T47D (cell line): ENCODE measurements around the gene KMO.

Source experiments
- DNase-seq, 2 experiments: peaks; one replicate each; pipeline versions ENCODE4 v3.0.0 to v3.0.0-alpha.2; 2011 to 2012; ENCODE audit warnings: low read depth in 1 of 2, low spot score in 1 of 2
- JUND ChIP-seq: IDR thresholded peaks from 2 replicates; pipeline ENCODE4 v1.6.1; 2012; ENCODE audit warnings: low read depth
- in situ Hi-C: cut with HindIII; loops from 2 replicates; pipeline ENCODE4 v1.10.0; 2016; ENCODE audit warnings: low sequenced_read_pairs, low pct_unique_long_range_greater_than_20kb

The KMO gene

DNA sequence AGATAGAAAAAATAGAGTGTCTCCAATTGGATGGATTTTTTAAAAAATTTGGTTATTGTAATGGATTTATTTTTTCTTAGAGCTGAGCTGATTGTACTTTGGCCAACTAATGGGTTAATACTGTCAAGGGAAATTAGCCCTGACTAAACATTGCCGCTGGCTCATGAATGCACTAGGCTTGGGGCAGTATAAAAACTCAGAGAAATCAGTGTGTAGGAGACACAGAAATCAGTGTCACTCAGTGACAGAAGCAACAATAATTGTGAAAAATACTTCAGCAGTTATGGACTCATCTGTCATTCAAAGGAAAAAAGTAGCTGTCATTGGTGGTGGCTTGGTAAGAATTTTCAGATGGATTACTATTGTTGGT, at the start of gene KMO:
Gene KMO, plus strand, starts transcription at position 217 of the 370 bp plus-strand sequence. Its CDS starts 67 bp downstream, at position 284.
- no peak for TF ChIP-seq JUND
- in situ Hi-C loops: no loop called here
- DNase-seq: peak in 1 of 2 experiments; percentile 47

DNA sequence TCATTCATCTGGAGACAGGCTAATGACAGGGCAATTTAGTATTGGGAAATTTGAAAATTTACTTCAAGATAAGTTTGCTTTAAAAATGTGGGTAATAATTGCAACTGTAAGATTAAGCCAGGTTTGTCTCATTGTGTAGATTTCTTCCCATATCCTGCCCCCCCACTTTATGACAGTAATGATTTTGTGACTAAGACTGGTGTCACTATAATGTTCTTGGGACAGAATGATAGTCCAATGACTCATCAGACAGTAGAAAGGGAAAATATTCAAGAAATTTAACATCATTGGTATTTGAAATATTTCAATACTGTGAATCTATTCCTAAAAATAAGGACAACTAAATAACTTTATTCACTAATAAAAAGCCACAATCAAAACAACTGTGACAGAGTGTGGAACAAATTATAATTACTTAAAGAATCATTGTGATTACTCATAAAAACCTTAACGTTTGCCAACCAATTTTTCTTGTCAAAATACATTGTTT, 49.4 kb upstream of the KMO start:
- no peak for TF ChIP-seq JUND
- in situ Hi-C loops: no loop called here
- DNase-seq: no peak

DNA sequence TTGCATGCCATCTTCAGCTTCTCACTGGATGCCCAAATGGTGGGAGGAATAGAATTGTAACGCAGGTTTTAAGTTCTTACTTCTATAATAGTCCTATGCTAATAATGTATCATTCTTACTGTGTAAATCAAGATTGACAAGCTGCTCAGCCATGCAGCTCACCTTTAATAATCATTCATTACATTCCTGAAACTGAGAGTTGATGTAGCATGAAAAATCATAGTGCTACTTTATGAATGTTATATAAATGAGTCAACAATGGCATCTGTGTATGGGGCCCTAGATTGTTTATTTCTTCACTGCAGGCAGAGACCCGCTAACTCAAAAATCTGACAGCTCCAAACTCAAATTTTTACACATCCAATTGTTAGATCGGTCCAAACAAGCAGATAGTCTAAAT, 47.0 kb upstream of the KMO start:
- in situ Hi-C loops: no loop called here
- DNase-seq: no peak
- no peak for TF ChIP-seq JUND

DNA sequence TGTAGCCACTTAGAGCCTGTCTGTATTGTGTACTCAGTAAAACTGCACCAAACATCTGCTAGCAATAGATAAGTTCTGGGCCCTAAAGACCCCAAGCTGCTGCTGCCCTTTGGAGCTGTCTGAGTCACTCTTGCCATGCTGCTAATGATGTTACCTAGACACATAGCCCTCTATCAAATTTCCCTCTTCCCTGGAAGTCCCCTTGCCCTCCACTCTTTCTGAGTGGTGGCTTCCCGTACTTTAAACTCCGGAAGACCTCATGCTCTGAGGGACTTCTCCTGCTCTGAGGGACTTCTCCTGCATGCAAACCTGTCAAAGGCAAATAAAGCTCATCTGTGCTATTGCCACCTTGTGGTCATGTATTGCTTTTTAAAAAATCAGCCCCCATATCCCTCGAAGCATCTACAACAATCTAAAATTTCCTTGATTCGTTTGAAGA, 46.6 kb upstream of the KMO start:
- peak; percentile 15 to 51 for DNase-seq
- in situ Hi-C loops: no loop called here

DNA sequence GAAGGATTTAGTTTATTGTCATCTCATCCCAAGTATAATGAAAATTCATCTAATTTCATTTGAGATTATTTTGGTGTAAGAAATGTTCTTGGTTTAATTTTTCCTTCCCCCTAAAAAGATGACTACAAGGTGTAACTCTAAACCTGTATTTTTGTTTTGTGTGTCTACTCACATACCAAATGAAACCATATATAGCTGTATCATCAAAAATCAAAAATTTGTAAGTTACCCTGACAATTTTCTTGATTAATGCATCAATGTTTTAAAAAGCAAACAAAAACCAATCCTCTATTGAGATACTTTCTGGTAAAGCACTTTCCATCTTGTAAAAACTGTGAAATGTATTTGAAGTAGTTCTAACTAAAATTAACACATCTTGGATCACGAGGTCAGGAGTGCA, 43.4 kb upstream of the KMO start:
- no peak for DNase-seq
- in situ Hi-C loops: no loop called here
- no peak for TF ChIP-seq JUND

More for the DNA sequence above, 46.6 kb upstream of the KMO start:
- no peak for TF ChIP-seq JUND

DNA sequence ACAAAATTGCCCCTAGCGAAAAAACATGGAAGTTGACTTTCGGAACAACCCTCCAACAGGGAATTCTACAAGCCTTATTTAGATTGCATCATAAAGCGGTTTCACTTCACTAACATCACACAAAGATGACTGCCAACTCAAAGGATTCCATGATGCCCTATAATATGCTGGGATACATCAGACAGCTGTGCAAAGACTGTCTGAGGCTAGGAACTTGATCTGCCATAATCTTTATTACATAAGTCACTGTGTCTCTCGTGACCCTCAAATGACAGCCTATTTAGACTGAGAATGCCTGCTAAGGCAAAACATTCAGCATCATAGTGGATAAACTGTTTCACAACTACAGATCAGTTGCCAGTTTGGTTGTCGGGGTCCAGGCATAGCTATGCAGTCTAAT, 36.4 kb upstream of the KMO start:
- in situ Hi-C loops: no loop called here

DNA sequence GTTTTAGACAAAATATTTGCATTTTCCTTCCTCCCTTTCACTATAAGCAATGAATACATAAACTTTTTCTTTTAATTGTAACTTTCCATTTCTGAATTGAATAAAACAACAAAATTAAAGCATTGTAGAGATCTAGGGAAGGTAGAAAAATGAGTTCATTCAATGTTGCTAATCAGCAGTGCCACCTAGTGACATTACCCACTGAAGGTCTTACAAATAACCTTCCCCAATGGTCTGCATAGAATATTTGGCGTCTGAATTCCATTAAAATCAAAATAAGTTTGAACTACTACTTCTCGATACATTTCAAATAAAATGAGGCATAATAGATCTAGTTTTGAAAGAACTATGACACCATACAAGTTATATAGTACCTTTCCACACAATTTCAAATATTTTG, 32.3 kb upstream of the KMO start:
- in situ Hi-C loops: no loop called here
- no peak for TF ChIP-seq JUND
- DNase-seq: peak; percentile 49 to 63

More for the DNA sequence above, 36.4 kb upstream of the KMO start:
- TF ChIP-seq JUND: no peak
- DNase-seq: no peak

DNA sequence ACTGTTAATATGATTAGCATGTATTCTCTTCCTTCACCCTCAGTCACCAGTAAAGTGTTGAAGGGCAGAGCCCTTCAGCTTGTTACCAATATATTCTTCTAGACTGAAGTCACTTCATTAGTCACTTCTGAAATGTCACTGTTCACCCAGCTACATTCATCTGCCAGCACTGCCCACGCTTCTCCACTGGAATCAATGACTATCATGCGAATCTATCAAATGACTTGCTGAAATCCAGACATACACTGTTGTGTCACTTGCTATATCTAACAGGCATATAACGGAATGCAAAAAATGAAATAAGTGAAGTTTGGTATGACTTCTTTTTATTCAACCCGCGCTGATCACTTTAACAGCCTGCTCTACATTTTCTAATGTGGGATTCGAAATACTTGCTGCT, 28.7 kb upstream of the KMO start:
- no peak for DNase-seq
- TF ChIP-seq JUND: no peak
- in situ Hi-C loops: no loop called here

DNA sequence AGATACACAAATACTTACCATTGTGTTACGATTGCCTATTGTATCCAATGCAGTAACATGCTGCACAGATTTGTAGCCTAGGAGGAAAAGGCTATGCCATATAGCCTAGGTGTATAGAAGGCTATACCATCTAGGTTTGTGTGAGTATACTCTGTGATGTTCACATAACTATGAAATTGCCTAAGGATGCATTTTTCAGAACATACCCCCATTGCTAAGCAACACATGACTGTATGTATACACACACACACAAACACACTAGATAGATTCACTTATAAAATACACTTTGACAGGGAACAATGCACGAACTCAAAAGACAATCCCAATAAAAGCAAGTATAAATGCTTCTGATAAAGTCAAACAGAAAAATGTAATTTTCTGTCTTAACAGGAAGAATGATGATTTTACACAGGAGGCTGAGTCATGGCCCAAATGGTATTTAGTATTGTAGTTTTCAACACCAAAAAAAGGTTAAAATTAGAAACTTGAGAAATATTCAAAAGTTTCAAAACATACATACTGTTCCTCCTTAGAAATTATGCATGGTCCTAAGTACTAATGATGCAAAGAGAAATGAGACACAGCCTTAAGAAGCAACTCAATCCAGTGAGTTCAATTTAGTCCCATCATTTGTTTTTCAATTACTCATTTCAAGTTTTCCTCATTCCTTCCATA, 24.9 kb upstream of the KMO start:
- in situ Hi-C loops: no loop called here
- no peak for DNase-seq
- TF ChIP-seq JUND: no peak

DNA sequence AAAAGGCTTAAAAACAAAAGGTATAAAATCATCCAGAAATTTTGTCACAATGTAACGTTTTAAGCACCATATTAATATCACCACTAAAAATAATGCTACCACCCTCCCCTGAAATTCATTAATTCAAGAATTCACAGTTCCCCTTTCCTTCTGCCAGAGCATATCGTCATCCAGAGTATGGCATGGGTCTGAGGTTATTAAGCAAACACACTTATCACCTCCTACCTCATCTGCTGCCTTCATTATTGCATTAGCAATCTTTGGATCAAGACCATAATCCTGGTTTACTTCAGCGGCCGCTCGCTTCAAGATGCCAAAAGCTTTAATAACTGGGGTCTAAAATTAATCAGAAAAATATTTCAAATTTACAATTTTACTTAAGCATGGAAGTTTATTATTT, 18.8 kb upstream of the KMO start:
- in situ Hi-C loops: no loop called here
- no peak for DNase-seq
- no peak for TF ChIP-seq JUND

DNA sequence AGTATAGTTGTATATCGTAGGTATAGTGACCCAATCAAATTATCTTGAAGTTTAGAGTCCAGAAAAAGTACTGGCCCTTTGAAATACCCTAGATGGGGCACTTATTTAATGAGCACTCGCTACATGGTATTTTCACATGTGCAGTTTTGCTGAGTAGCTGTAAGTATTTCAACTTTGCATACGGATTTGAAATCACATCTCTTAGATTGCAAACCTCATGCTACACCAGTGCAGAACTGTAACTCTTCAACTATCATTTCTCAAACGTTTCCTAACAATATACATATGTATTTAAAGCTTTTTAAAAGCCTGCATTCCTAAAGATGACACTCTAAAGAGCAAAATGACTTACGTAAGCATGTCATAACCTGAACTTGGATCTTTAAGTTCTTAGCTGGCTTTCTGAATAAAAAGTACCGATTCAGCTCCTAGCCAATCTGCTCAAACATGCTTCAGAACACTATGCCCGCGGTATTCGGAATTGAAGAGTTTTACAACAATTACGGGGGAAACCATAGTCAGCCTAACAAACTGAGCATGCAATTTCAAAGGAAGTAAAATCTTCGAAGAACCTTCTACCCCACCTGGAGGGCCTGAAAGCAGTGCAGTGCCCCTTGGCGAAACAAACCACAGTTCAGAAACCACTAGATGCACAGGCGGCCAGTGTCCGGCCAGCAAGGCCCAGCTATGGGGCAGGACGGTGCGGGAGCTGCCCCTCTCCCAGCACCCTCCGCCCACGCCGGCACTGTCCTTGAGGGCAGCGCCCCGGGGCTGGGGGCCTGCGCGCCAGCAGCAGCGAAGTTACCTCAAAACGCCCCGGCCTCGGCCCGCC, 13.5 kb upstream of the KMO start:
- peak in 1 of 2 experiments; percentile 18 for DNase-seq
- TF ChIP-seq JUND: no peak
- in situ Hi-C loops: no loop called here

DNA sequence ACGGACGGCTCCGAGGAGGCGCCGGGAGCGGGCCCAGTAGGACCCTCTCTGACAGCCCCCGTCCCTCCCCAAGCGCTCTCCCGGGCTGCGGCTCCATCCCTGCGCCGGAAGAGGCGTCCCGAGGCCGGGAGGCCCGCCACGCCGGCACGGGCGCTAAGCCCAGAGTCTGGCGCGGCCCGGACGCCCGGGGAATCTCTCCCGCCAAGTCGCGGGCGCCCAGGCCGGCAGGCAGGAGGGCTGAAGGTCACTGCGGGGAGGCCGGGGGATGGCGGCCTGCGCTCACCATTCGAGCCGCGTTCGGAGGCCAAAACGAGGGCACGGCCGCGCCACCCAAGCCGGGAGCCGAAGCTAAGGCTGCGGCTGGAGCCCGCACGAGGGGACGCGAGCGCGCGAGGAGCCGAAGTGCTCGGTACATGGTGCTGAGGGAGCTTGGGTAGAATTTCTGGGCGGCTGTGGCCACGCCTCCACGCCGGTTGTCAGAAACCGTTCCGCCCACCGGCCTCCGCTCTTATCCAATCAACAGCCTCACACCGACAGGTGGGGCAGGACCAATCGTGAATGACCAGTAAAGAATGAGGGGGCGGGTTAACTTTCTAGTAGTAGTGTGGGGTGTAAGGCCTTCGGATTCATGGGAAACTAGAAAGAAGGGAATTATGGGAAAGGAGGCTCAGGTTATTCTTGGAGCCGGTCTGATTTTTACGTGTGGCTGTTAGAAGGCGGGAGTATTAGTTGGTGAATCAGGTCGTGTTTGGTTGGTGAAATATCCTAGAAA, 12.7 kb upstream of the KMO start, which contains the start of gene FH:
Gene FH, minus strand, starts transcription at position 448 of the 772 bp plus-strand sequence. Its CDS starts 33 bp downstream, at position 415.
- DNase-seq: peak; percentile 80 to 99
- in situ Hi-C loops: no loop called here
- no peak for TF ChIP-seq JUND
